Ovary (tissue), 9 donors: ENCODE results near the gene FBXL7. TPM values are rescaled to one million over a fixed set of nuclear protein-coding genes. Genes with fewer than 3 reads are reported as not detected.

Source experiments
- DNase-seq, 5 donors: peaks; one replicate each; pipeline ENCODE4 v3.0.0-alpha.2; 2019 to 2020
- H3K27ac ChIP-seq, 2 donors: fragments of 200-600 bp; one replicate each; pipeline versions ENCODE4 v1.5.1 to v1.8.0; 2019 to 2022
- H3K27me3 ChIP-seq: fragments of 200-600 bp; one replicate; pipeline ENCODE4 v1.8.0; 2022
- H3K36me3 ChIP-seq: fragments of 200-600 bp; sonication (generic); one replicate; pipeline ENCODE4 v1.5.1; 2019
- H3K4me1 ChIP-seq: one replicate; pipeline ENCODE4 v1.8.1; 2013; ENCODE audit warnings: mild to moderate bottlenecking, moderate library complexity; ENCODE audit not compliant: insufficient read depth
- H3K4me3 ChIP-seq: fragments of 200-600 bp; sonication (generic); one replicate; pipeline ENCODE4 v1.5.1; 2017
- H3K9me3 ChIP-seq, 2 donors: fragments of 200-600 bp in 1 of 2; sonication (generic) in 1 of 2; one replicate each; pipeline versions ENCODE4 v1.5.1 to v1.8.1; 2013 to 2019; ENCODE audit warnings: mild to moderate bottlenecking in 1 of 2, moderate library complexity in 1 of 2
- EP300 ChIP-seq: sonication (generic); formaldehyde crosslinking; IDR thresholded peaks from one replicate; pipeline ENCODE4 v1.6.1; 2017; ENCODE audit warnings: antibody characterized with exemption
- POLR2A ChIP-seq: fragments of 450-650 bp; IDR thresholded peaks from one replicate; pipeline ENCODE4 v1.6.1; 2017; ENCODE audit warnings: antibody characterized with exemption, mild to moderate bottlenecking, moderate library complexity
- WGBS, 3 donors: extraction: QIAGEN DNeasy Blood & Tissue Kit in 1 of 3; methylation state at CpG; one replicate each; pipeline versions ENCODE4 v1.1.5 to v1.1.7; 2013 to 2017; 5-methylcytosine and 5-hydroxymethylcytosine counted together
- intact Hi-C, 4 donors: fragments of 100-400 bp; cut with DNase I; formaldehyde crosslinking; loops; one replicate each; pipeline versions ENCODE4 v1.11.0 to v1.15.1; 2022 to 2023
- polyA plus RNA-seq, 2 donors: library from polyadenylated mRNA; stranded (reverse); fragments of 200-250 nt in 1 of 2; fragments of 350-450 nt in 1 of 2; fragmentation: Illumina TruSeq in 1 of 2; extraction: RNeasy Lipid Tissue Mini Kit (QIAGEN cat#74804) in 1 of 2; gene quantifications; one replicate each; pipeline ENCODE4 v1.2.3, GENCODE V29; 2013 to 2014
- total RNA-seq, 7 donors: library from RNA; depleted of rRNA in 2 of 7; stranded (reverse); fragments of >200 nt in 2 of 7; fragmentation: NEBNext Ultra II Directional in 3 of 7; extraction: Animal tissue kit (Norgen Biotek cat#: 25700) in 3 of 7; gene quantifications; one replicate each; pipeline versions ENCODE4 v1.1.0 to v1.2.4, GENCODE V29; 2016 to 2023
- TF ChIP-seq, protein P1 (sequence below), 3 donors: fragments of 450-650 bp in 2 of 3; fragments of 200-600 bp in 1 of 3; IDR thresholded peaks; one replicate each; pipeline versions ENCODE4 v1.5.1 to v1.8.0; 2016 to 2022; ENCODE audit warnings: antibody characterized with exemption in 3 of 3, mild to moderate bottlenecking in 1 of 3
- donor health status: DM: no; HTN: no; CAD: no; lungs with moderate emphysema.
- donor health status: DM: no; HTN: no; CAD: no.
- donor health status: Bipolar disorder and iron deficiency.
- donor health status: DM: yes; HTN: yes; CAD: no.
- donor health status: DM: no; HTN: no; CAD: no.
- donor health status: DM: yes; HTN: yes; CAD: no.

FBXL7 gene
- total and polyA plus RNA-seq, 9 donors: 21.1 to 40.9 (median 29.2) TPM

DNA sequence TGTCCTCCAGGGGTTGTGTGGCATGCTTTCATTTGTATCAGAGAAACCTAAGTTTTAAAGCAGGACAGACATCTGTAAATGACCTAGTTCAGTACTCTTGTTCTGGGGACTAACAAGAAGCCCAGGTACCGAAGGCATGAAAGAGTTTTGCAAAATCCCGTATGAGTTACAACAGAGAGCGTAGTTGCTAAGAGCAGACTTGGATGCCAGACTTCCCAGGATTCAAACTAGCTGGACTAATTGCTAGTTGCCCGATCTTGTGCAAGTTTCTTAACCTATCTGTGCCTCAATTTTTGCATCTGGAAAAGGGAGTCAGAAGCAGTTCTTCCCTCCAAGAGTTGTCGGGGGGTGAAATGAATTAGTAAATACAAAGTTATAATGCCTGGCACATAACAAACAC, 20.9 kb downstream of the FBXL7 start:
- Histone ChIP-seq H3K4me3 (no peak overlapping the region), H3K36me3 (no peaks in the 10 kb centered on the region), H3K27ac (no peak overlapping the region), H3K4me1 (no peaks in the 10 kb centered on the region), H3K27me3 (no peaks in the 10 kb centered on the region), H3K9me3 (no peaks in the 10 kb centered on the region)
- intact Hi-C loops: no loop called here
- TF ChIP-seq, protein P1, sequence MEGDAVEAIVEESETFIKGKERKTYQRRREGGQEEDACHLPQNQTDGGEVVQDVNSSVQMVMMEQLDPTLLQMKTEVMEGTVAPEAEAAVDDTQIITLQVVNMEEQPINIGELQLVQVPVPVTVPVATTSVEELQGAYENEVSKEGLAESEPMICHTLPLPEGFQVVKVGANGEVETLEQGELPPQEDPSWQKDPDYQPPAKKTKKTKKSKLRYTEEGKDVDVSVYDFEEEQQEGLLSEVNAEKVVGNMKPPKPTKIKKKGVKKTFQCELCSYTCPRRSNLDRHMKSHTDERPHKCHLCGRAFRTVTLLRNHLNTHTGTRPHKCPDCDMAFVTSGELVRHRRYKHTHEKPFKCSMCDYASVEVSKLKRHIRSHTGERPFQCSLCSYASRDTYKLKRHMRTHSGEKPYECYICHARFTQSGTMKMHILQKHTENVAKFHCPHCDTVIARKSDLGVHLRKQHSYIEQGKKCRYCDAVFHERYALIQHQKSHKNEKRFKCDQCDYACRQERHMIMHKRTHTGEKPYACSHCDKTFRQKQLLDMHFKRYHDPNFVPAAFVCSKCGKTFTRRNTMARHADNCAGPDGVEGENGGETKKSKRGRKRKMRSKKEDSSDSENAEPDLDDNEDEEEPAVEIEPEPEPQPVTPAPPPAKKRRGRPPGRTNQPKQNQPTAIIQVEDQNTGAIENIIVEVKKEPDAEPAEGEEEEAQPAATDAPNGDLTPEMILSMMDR (IDR thresholded peaks at IDR 0.05): no peak
- no peak for TF ChIP-seq EP300
- no peak for TF ChIP-seq POLR2A
- DNase-seq: no peak
- 77 to 86% (median 77%) methylated on average over 5 of the region's 5 CpGs for WGBS, 3 donors

DNA sequence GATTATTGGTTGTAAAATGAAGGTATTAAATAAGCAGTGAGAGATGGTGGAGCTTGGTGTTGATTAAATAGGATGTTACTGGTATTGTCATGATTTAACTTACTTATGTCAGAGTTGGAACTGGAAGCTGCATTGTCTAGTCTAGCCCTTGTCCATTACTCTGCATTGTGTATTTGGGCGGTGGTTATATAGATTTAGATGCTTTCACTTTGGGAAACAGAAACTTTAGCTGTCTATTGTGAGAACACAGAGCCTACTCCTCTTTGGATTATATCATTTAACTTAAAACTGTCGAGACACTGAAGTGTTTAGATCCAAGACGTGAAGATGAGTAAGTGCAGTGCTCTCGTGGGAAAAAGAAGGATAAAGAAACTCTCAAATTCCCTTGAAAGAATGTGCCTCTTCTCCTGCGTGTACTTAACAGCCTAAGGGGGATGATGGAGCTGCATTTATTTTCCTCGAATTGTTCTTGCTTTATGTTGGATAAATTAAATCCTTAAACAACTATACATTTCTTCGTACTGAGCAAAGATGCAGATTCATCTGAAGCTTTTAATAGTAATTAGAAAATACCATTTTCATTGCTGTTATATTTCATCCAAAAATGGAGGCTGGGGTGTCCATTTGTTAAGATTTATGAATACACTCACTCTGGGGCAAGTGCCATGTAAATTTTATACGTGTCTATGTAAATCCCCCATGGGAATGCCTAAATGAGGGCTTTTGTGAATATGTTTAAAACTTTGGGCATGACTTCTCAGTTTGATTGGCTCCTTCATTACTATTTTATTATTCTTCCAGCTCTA, 21.6 kb downstream of the FBXL7 start:
- H3K4me1 ChIP-seq: peaks cover 3% of the 10 kb centered on the region
- 53 to 61% (median 58%) methylated on average over 8 of the region's 8 CpGs for WGBS, 3 donors
- TF ChIP-seq POLR2A: no peak
- no peak for TF ChIP-seq EP300
- TF ChIP-seq, protein P1 (IDR thresholded peaks at IDR 0.05): no peak
- H3K27ac ChIP-seq: no peak overlapping the region
- H3K9me3 ChIP-seq: no peaks in the 10 kb centered on the region
- no peak overlapping the region for H3K4me3 ChIP-seq
- H3K36me3 ChIP-seq: no peaks in the 10 kb centered on the region
- intact Hi-C loops: no loop called here
- DNase-seq: no peak
- H3K27me3 ChIP-seq: no peaks in the 10 kb centered on the region

DNA sequence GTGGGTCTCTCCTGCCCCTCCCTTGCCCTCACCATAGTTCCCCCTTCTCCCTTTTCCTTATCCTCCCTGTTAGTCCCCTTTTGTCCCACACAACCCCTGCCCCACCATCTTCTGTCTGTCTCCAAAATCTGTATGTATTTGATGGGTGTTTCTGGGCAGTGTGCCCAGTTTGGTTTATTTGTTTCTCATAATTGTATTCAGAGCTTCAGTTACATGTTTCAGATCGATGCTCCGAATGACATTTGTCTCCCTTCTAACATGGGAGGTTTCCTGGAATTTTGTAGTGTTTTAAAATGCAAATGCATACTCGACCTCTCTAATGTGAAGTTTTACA, 22.2 kb downstream of the FBXL7 start:
- peaks cover 6% of the 10 kb centered on the region for H3K4me1 ChIP-seq
- no peak for DNase-seq
- intact Hi-C loops: no loop called here
- WGBS, 3 donors: 31 to 41% (median 36%) methylated on average over 3 of the region's 3 CpGs
- no peak overlapping the region for H3K27ac ChIP-seq
- H3K9me3 ChIP-seq: no peaks in the 10 kb centered on the region
- TF ChIP-seq, protein P1 (IDR thresholded peaks at IDR 0.05): no peak
- no peak for TF ChIP-seq EP300
- no peak for TF ChIP-seq POLR2A
- no peak overlapping the region for H3K4me3 ChIP-seq
- H3K27me3 ChIP-seq: no peaks in the 10 kb centered on the region
- no peaks in the 10 kb centered on the region for H3K36me3 ChIP-seq

DNA sequence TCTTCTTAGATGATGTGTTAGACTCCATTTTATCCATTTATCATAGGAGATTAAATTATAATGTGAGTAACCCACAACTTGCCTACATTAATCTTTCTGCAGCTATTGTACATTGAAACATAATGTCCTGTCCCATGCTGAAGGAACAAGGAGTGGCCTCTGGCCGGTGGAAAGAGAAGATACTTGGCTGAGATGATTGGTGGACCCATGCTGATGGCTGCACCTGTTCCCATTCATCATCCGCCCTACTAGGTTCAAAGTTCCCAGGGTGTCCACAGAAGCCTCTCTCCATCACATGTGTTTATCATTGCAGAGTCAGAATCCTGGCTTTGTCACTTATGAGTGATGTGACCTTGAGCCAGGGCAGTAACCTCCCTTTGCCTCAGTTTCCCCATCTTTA, 24.7 kb downstream of the FBXL7 start:
- no peak overlapping the region for H3K27ac ChIP-seq
- no peaks in the 10 kb centered on the region for H3K27me3 ChIP-seq
- H3K4me1 ChIP-seq: peaks cover 6% of the 10 kb centered on the region
- no peak for DNase-seq
- WGBS, 3 donors: 71 to 87% (median 78%) methylated on average over 2 of the region's 2 CpGs
- no peaks in the 10 kb centered on the region for H3K36me3 ChIP-seq
- intact Hi-C loops: no loop called here
- TF ChIP-seq EP300: no peak
- no peak for TF ChIP-seq POLR2A
- TF ChIP-seq, protein P1 (IDR thresholded peaks at IDR 0.05): no peak
- no peaks in the 10 kb centered on the region for H3K9me3 ChIP-seq
- H3K4me3 ChIP-seq: no peak overlapping the region
